Globus pallidus (tissue), 1 donor: ENCODE measurements around the gene NRDC.

ENCODE experiments used
- DNase-seq: peaks from one replicate; pipeline ENCODE4 v3.0.0-alpha.2; 2015; ENCODE audit warnings: low spot score

Gene NRDC

DNA sequence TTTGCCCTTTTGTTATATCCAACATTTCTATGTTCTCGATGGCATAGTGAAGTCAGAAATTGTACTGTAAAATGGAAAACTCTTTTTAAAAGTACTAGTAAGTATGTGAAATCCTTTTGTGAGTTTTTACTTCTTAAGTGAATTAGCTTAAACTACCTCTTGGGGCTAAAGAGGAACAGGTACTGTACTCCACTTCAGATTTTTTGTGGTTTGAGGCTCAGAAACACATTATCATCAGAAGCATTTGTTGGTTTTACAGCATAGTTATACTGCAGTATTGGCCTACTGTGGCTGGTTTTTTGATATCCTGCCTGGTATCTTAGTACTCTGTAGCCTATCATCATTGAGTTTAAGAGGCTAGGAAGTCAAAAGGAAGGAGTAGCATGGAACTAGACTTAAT lies 117.2 kb downstream of the NRDC start:
- no peak for DNase-seq

DNA sequence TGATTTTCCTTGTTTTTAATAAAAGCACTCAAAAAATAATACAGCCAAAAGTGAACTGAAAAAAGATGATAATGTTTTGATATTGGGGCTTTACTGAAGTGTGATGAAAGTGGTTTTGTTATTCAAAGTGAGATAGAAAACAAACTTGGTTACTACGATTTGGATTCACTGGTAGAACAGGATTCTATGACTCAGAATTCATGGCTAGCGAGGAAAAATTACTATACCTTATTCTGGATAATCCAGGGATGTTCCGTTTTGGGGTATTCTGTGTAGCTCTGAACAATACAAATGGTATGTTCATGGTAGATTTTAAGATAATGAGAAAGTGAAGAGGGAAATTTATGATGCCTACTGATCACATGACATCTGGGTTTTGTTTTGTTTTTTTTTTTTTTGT lies 117.7 kb downstream of the NRDC start:
- DNase-seq = no peak

DNA sequence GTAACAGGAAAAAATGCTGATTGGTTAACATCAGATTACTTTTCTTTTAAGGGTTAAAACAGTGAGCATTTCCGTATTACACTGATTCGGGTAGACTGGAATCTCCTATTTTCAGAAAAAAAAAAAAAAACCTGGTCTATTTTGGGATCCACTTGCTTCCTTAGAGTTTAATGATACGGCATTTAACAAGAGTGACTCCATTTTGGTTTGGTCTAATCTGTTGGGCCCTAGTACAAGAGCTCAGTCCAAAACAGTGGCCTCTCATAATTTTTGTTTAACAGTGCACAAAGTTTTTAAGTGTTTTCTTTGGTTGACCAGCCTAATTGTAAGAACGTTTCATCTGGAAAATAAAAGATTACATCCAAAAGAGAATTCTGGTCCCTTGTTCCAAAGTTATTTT lies 120.2 kb downstream of the NRDC start:
- DNase-seq = no peak

- no peak for DNase-seq
Measured at GRCh38 chr1:51756290-51756689, 122.2 kb downstream of the NRDC start.

GRCh38 chr1:51755437-51755836 lies 123.1 kb downstream of the NRDC start:
- DNase-seq = no peak

GRCh38 chr1:51754666-51755065 lies 123.9 kb downstream of the NRDC start:
- DNase-seq = no peak

DNA sequence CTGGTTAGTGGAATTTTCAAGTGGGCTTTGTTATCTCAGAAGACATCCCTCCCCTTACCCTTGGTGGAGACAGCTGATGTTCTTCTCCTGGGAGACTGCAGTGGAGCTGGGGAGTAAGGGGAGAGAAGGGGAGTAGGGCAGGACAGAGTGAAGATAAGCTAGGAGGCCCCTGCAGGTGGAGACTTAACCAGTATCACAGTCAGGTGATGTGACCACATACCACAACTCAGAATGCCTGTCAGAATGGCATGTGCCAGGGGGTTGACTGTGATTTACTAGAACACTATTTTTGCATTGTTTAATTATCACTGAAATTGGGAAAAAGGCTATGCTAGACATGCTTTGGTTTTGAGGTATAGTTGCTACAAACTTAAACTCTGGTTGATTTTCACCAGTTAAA lies 124.6 kb downstream of the NRDC start:
- no peak for DNase-seq

GRCh38 chr1:51752073-51752948 lies 126.2 kb downstream of the NRDC start:
- DNase-seq = no peak

DNA sequence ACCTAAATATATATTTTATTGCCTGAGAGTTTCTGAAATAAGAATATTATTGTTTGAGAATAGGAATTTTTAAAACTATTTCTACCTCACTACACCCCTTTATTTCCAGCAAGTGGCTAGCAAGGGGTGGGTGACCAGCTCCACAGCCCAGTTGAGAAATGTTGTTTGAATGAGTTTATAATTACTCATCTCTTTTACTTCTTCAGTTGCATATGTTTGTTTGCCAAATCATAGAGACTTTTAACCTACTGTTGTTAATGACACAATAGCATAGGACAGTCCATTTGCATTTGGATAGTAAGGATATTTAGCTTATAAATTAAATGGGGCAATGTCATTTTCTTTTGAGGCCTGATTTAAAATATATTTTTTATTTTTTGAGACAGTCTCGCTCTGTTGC lies 127.8 kb downstream of the NRDC start:
- no peak for DNase-seq

- no peak for DNase-seq
Measured at GRCh38 chr1:51750218-51750617, 128.3 kb downstream of the NRDC start.

DNA sequence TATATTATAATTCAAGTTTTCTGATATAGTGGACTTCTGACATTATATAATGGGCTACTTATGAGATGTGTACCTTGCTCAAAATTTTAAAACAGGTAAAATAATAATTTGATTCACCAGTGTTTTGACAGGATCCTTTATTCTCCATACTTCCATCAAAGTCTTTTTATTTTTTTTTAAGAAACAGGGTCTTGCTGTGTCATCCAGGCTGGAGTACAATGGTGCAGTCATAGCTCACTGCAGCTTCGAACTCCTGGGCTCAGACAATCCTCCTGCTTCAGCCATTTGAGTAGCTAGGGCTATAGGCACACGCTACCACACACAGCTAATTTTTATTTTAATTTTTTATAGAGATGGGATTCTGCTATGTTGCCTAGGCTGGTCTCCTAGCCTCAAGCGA lies 129.4 kb downstream of the NRDC start:
- DNase-seq = no peak

- DNase-seq = no peak
Measured at GRCh38 chr1:51745304-51745570, 133.3 kb downstream of the NRDC start.

DNA sequence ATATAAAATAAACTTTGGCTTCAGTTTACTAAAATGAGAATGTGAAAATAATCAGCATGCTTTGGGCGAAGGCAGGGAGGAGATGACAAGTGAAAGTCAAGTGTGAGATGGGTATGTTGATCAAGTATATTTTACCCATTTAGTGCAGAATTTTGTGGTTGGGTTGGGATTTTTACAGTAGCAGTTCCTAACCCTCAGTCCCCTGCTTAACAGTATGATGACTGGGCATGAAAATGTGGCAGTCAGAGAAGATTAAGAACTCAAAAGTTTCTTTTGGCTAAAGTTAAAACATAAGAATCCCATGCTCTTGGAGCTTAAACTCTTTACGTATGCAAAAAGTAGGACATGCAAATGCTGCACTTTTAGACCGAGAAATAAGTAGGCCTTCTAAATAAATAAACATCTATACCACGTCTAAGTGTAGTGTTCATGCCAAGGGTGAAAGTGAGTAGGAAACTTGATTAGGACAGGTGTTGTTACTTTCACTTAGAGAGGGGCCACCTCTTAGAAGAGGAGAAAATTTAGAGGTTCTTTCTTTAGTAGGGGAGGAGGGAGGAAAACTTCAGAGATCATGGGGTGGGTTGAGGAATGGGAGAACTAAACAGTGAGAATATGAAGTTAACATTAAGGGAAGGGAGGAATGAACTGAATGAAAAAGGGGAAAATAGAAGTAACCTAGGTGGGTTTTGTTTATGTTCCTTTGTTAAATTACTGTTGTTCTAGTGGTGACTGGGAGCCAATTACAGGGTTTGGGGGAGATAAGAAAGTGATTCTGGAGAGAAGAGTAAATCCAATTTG lies 133.8 kb downstream of the NRDC start:
- no peak for DNase-seq

DNA sequence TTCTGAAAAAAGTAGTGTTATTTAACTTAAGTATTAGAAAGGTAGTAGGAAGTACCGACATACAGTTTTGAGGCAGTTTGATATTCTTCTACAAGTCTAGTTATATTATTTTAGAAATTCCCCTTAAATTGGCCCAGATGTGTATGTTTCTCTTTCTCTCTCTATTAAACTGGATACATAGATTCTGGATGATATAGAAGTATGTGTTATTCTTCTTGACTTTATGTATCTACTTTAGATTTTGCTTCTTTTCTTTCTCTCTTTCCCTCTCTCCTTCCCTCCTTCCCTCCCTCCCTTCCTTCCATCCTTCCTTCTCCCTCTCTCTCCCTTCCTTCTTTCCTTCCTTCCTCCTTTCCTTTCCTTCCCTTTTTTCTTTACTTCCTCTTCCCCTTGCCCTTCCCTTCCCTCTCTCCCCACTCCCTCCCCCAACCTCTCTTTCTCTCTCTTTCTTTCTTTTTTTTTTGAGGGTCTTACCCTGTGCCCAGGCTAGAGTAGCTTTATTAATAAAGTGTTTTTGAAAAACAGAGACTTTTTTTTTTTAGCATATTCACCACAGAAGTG lies 137.3 kb downstream of the NRDC start:
- no peak for DNase-seq

DNA sequence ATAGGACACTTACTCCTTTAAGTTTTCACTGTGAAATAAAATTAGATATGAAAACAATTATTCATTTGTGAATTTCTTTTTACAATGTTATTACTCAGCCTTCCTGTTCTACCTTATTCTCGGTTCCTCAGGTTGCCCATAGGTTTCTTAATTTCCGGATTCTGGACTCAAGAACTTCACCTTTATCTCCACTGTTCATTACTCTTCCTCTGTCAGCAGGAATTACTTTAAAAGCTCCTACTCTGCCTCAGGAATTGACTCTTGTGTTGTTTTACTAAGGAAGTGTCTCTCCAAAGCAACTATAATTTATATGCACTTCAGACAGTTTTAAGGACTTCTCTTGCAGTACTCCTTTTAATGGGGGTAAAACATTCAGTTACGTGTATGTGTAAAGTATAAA lies 137.9 kb downstream of the NRDC start:
- DNase-seq = no peak
